Measurements from ENCODE around the gene NUP93.

Gene NUP93

GRCh38 chr16:56830669-56831068 lies 100.7 kb downstream of the NUP93 start:
- Histone ChIP-seq H3K36me3 (ENCODE audit: control insufficient read depth, insufficient read depth, low read length) (peaks cover 31% of the 10 kb centered on the region), H3K9me3 (ENCODE audit: control insufficient read depth, insufficient read depth, low read length) (no peaks in the 10 kb centered on the region), H3K27me3 (ENCODE audit: control insufficient read depth, insufficient read depth, low read length) (no peaks in the 10 kb centered on the region), H3K4me1 (ENCODE audit: control insufficient read depth, insufficient read depth, low read length) (no peaks in the 10 kb centered on the region), H3K9ac (ENCODE audit: low read depth, low read length) (no peak overlapping the region), H3K4me3 (ENCODE audit: low read depth, low read length) (no peak overlapping the region)

- H3K9ac ChIP-seq (ENCODE audit: low read depth, low read length): no peak overlapping the region
- peaks cover 34% of the 10 kb centered on the region for H3K36me3 ChIP-seq (ENCODE audit: control insufficient read depth, insufficient read depth, low read length)
- H3K4me1 ChIP-seq (ENCODE audit: control insufficient read depth, insufficient read depth, low read length): no peaks in the 10 kb centered on the region
- H3K9me3 ChIP-seq (ENCODE audit: control insufficient read depth, insufficient read depth, low read length): no peaks in the 10 kb centered on the region
- no peak overlapping the region for H3K4me3 ChIP-seq (ENCODE audit: low read depth, low read length)
- H3K27me3 ChIP-seq (ENCODE audit: control insufficient read depth, insufficient read depth, low read length): no peaks in the 10 kb centered on the region
These were observed 102.8 kb downstream of the NUP93 start for GRCh38 chr16:56832768-56833167.

DNA sequence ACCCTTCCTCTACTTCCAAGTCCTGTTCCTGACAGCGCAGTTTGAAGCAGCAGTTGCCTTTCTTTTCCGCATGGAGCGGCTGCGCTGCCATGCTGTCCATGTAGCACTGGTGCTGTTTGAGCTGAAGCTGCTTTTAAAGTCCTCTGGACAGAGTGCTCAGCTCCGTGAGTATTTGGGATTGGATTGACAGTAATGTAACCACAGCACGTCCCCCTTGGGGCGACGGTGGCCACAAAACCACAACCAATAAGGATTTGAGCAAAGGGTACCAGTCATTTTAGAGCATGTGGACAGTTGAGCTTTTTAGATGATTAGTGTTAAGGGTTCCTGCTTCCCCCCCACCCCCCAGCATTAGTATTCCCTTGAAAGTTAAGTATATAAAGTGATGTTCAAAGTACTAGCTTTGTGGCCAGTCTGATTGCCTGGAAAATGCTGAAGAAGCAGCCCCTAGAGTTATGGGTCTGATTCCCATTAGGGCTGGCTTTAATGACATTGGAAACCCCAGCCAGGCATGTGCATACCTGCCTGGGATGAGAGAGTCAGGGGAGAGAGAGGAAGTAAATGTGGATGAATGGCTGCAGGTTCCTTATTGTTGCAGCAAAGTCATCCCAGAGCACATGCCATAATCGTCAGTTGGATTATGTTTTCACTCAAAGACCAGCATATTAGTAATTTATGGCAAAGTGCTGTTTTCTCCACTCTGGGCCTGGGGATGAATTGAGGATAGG lies 103.5 kb downstream of the NUP93 start:
- no peaks in the 10 kb centered on the region for H3K4me1 ChIP-seq (ENCODE audit: control insufficient read depth, insufficient read depth, low read length)
- peaks cover 34% of the 10 kb centered on the region for H3K36me3 ChIP-seq (ENCODE audit: control insufficient read depth, insufficient read depth, low read length)
- no peaks in the 10 kb centered on the region for H3K27me3 ChIP-seq (ENCODE audit: control insufficient read depth, insufficient read depth, low read length)
- H3K9me3 ChIP-seq (ENCODE audit: control insufficient read depth, insufficient read depth, low read length): no peaks in the 10 kb centered on the region
- H3K4me3 ChIP-seq (ENCODE audit: low read depth, low read length): no peak overlapping the region
- H3K9ac ChIP-seq (ENCODE audit: low read depth, low read length): no peak overlapping the region

GRCh38 chr16:56835320-56835719 lies 105.4 kb downstream of the NUP93 start:
- Histone ChIP-seq H3K9me3 (ENCODE audit: control insufficient read depth, insufficient read depth, low read length) (no peaks in the 10 kb centered on the region), H3K27me3 (ENCODE audit: control insufficient read depth, insufficient read depth, low read length) (no peaks in the 10 kb centered on the region), H3K36me3 (ENCODE audit: control insufficient read depth, insufficient read depth, low read length) (peaks cover 34% of the 10 kb centered on the region), H3K4me1 (ENCODE audit: control insufficient read depth, insufficient read depth, low read length) (no peaks in the 10 kb centered on the region), H3K9ac (ENCODE audit: low read depth, low read length) (no peak overlapping the region), H3K4me3 (ENCODE audit: low read depth, low read length) (no peak overlapping the region)

- no peaks in the 10 kb centered on the region for H3K9me3 ChIP-seq (ENCODE audit: control insufficient read depth, insufficient read depth, low read length)
These were observed 106.7 kb downstream of the NUP93 start for GRCh38 chr16:56836410-56837230.

DNA sequence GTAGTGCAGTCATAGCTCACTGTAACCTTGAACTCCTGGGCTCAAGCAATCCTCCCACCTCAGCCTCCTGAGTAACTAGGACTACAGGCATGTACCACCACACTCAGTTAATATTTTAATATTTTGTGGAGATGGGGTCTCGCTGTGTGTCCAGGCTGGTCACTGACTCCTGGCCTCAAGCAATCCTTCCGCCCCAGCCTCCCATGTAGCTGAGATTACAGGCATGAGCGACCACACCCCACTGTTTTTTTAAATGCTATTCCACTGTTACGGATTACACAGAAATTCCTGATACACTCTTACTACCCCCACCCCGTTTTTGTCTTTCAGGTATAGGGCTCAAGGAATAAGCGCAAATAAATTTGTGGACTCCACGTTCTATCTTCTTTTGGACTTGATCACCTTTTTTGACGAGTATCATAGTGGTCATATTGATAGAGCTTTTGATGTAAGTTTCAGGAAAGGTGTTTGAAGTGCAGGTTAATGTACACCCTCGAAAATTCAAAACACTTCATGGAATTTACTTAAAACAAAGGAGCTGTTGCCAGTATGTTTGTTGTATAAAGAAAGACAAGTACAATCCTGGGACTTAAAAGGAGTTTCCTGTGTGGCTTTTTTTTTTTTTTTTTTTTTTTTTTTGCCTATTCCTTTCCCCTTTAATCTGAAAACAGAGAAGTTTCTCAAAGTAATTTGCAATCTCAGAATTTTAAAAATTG lies 108.9 kb downstream of the NUP93 start:
- Histone ChIP-seq H3K4me3 (ENCODE audit: low read depth, low read length) (no peak overlapping the region), H3K36me3 (ENCODE audit: control insufficient read depth, insufficient read depth, low read length) (peaks cover 33% of the 10 kb centered on the region), H3K4me1 (ENCODE audit: control insufficient read depth, insufficient read depth, low read length) (no peaks in the 10 kb centered on the region), H3K9me3 (ENCODE audit: control insufficient read depth, insufficient read depth, low read length) (no peaks in the 10 kb centered on the region), H3K27me3 (ENCODE audit: control insufficient read depth, insufficient read depth, low read length) (no peaks in the 10 kb centered on the region), H3K9ac (ENCODE audit: low read depth, low read length) (no peak overlapping the region)

More at GRCh38 chr16:56836410-56837230, 106.7 kb downstream of the NUP93 start:
- Histone ChIP-seq H3K9ac (ENCODE audit: low read depth, low read length) (no peak overlapping the region), H3K36me3 (ENCODE audit: control insufficient read depth, insufficient read depth, low read length) (peaks cover 37% of the 10 kb centered on the region), H3K27me3 (ENCODE audit: control insufficient read depth, insufficient read depth, low read length) (no peaks in the 10 kb centered on the region), H3K4me1 (ENCODE audit: control insufficient read depth, insufficient read depth, low read length) (no peaks in the 10 kb centered on the region), H3K4me3 (ENCODE audit: low read depth, low read length) (no peak overlapping the region)

- Histone ChIP-seq H3K4me3 (ENCODE audit: low read depth, low read length) (no peak overlapping the region), H3K9ac (ENCODE audit: low read depth, low read length) (no peak overlapping the region), H3K4me1 (ENCODE audit: control insufficient read depth, insufficient read depth, low read length) (no peaks in the 10 kb centered on the region), H3K27me3 (ENCODE audit: control insufficient read depth, insufficient read depth, low read length) (no peaks in the 10 kb centered on the region), H3K36me3 (ENCODE audit: control insufficient read depth, insufficient read depth, low read length) (peaks cover 32% of the 10 kb centered on the region), H3K9me3 (ENCODE audit: control insufficient read depth, insufficient read depth, low read length) (no peaks in the 10 kb centered on the region)
These were observed 111.3 kb downstream of the NUP93 start for GRCh38 chr16:56841233-56841632.

DNA sequence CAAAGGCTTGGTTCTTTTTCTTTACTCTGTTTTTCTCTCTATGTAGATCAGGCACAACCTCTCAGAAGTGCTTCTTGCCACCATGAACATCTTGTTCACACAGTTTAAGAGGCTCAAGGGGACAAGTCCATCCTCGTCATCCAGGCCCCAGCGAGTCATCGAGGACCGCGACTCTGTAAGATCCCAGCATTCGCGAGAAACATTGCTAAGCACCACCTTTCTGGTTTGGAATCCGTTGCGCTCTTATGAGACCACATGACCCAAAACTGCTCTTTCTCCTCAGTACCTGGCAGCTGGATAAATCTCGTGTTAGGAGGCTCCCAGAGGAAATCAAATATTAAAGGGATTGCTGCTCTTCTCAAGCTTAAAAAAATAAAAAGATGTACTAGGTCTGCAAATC lies 111.7 kb downstream of the NUP93 start:
- no peaks in the 10 kb centered on the region for H3K9me3 ChIP-seq (ENCODE audit: control insufficient read depth, insufficient read depth, low read length)
- no peak overlapping the region for H3K4me3 ChIP-seq (ENCODE audit: low read depth, low read length)
- H3K4me1 ChIP-seq (ENCODE audit: control insufficient read depth, insufficient read depth, low read length): no peaks in the 10 kb centered on the region
- H3K27me3 ChIP-seq (ENCODE audit: control insufficient read depth, insufficient read depth, low read length): no peaks in the 10 kb centered on the region
- peaks cover 31% of the 10 kb centered on the region for H3K36me3 ChIP-seq (ENCODE audit: control insufficient read depth, insufficient read depth, low read length)
- H3K9ac ChIP-seq (ENCODE audit: low read depth, low read length): no peak overlapping the region

GRCh38 chr16:56842133-56842532 lies 112.2 kb downstream of the NUP93 start:
- peaks cover 28% of the 10 kb centered on the region for H3K36me3 ChIP-seq (ENCODE audit: control insufficient read depth, insufficient read depth, low read length)
- H3K9ac ChIP-seq (ENCODE audit: low read depth, low read length): no peak overlapping the region
- no peaks in the 10 kb centered on the region for H3K4me1 ChIP-seq (ENCODE audit: control insufficient read depth, insufficient read depth, low read length)
- H3K9me3 ChIP-seq (ENCODE audit: control insufficient read depth, insufficient read depth, low read length): no peaks in the 10 kb centered on the region
- no peak overlapping the region for H3K4me3 ChIP-seq (ENCODE audit: low read depth, low read length)
- H3K27me3 ChIP-seq (ENCODE audit: control insufficient read depth, insufficient read depth, low read length): no peaks in the 10 kb centered on the region

DNA sequence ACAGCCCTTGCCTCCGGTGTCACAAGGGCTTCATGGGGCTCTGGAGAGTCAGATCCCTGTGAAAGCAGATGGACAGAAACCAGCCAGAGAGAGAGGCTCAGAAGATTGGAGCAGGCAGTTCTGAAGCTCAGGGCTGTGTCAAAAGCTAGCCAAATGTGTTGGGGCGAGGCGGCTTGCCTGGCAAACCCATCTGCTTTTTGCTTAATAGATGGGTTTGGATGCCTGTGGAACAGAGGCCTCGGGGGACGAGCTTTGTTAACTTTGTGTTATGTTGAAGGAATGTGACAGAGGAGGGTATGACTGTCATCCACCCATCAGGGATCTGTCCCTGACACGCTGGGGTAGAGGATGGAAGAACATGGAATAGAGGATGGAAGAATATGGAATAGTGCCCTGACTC lies 114.1 kb downstream of the NUP93 start:
- no peak overlapping the region for H3K4me3 ChIP-seq (ENCODE audit: low read depth, low read length)
- peaks cover 28% of the 10 kb centered on the region for H3K36me3 ChIP-seq (ENCODE audit: control insufficient read depth, insufficient read depth, low read length)
- no peaks in the 10 kb centered on the region for H3K9me3 ChIP-seq (ENCODE audit: control insufficient read depth, insufficient read depth, low read length)
- no peaks in the 10 kb centered on the region for H3K4me1 ChIP-seq (ENCODE audit: control insufficient read depth, insufficient read depth, low read length)
- no peaks in the 10 kb centered on the region for H3K27me3 ChIP-seq (ENCODE audit: control insufficient read depth, insufficient read depth, low read length)
- H3K9ac ChIP-seq (ENCODE audit: low read depth, low read length): no peak overlapping the region

GRCh38 chr16:56847173-56847910 lies 117.4 kb downstream of the NUP93 start:
- H3K36me3 ChIP-seq (ENCODE audit: control insufficient read depth, insufficient read depth, low read length): peaks cover 28% of the 10 kb centered on the region
- no peaks in the 10 kb centered on the region for H3K27me3 ChIP-seq (ENCODE audit: control insufficient read depth, insufficient read depth, low read length)
- no peak overlapping the region for H3K9ac ChIP-seq (ENCODE audit: low read depth, low read length)
- H3K4me3 ChIP-seq (ENCODE audit: low read depth, low read length): no peak overlapping the region
- no peaks in the 10 kb centered on the region for H3K9me3 ChIP-seq (ENCODE audit: control insufficient read depth, insufficient read depth, low read length)
- peaks cover 4% of the 10 kb centered on the region for H3K4me1 ChIP-seq (ENCODE audit: control insufficient read depth, insufficient read depth, low read length)

Measured in iPS-15b (cell line).